Activated naive CD8-positive, alpha-beta T cell (primary cell): Measurements from ENCODE around the gene P2RY14.
"Not testable (repeated sequence)": the region's sequence is repeated elsewhere in the genome, so short reads cannot be mapped to it uniquely, and the experiment has no call there.

Experiments
- H3K27ac Mint-ChIP-seq: one replicate; pipeline ENCODE4 v1.8.0; 2021; ENCODE audit warnings: mixed read lengths
- H3K27me3 Mint-ChIP-seq: one replicate; pipeline ENCODE4 v1.8.0; 2021; ENCODE audit warnings: mixed read lengths
- H3K36me3 Mint-ChIP-seq: one replicate; pipeline ENCODE4 v1.8.0; 2021; ENCODE audit warnings: mixed read lengths
- H3K4me1 Mint-ChIP-seq: one replicate; pipeline ENCODE4 v1.8.0; 2021; ENCODE audit warnings: low read depth, mixed read lengths
- H3K4me3 Mint-ChIP-seq: one replicate; pipeline ENCODE4 v1.8.0; 2021; ENCODE audit warnings: mild to moderate bottlenecking, mixed read lengths
- H3K9me3 Mint-ChIP-seq: one replicate; pipeline ENCODE4 v1.8.0; 2021; ENCODE audit warnings: low read depth, mixed read lengths

P2RY14 gene

GRCh38 chr3:151259664-151260063 lies 18.7 kb downstream of the P2RY14 start:
- no peak overlapping the region for H3K27ac Mint-ChIP-seq
- H3K36me3 Mint-ChIP-seq, result peaks cover 2% of the 10 kb centered on the region
- H3K27me3 Mint-ChIP-seq, result peaks cover 2% of the 10 kb centered on the region
- no peaks in the 10 kb centered on the region for H3K9me3 Mint-ChIP-seq
- H3K4me3 Mint-ChIP-seq, result no peak overlapping the region
- no peaks in the 10 kb centered on the region for H3K4me1 Mint-ChIP-seq

DNA sequence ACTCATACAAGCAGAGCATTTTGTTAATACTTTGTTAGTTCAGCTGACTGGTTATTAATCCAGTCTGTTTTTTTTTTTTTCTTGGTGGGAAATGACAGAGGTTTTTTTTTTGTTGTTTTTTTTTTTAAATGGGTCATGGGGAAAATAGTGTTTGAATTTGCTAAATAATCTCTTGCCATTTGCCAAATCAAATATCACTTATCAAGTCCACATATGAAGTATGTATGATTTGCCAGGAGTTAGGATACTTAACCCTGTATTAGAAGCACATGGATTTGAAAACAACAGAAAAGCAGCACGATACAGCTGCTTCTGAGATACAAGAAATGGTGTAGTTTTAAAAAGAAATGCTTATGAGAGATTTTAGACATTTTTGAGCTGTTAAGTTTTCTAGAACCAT lies 21.6 kb downstream of the P2RY14 start:
- no peak overlapping the region for H3K27ac Mint-ChIP-seq
- no peaks in the 10 kb centered on the region for H3K4me1 Mint-ChIP-seq
- H3K9me3 Mint-ChIP-seq, result no peaks in the 10 kb centered on the region
- no peak overlapping the region for H3K4me3 Mint-ChIP-seq
- peaks cover 2% of the 10 kb centered on the region for H3K27me3 Mint-ChIP-seq
- H3K36me3 Mint-ChIP-seq, result peaks cover 2% of the 10 kb centered on the region

DNA sequence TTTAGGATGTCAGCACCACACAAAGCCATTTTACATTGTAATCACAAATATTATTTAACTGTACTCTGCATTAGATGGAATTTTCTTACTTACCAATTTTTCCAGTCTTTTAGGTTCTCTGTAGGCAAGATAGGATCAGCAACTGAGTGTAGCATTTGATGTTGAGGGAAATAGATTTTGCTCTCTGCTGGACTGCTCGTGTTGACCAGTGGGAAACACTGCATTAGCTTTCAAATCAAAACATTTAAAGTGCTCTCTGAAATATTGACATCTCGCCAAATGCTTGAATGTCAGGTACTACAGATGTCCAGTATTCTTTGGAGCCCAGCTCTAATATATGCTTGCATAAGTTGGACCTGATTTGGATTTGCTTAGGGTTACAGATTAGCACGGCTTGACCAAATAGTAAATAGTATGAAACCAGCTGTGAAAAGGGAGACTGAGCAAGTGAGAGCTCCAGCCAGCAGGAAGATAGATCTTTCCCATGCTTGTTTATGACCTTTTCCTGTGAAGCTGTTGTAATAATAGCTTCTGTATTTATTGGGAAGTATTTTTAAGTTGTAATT lies 29.5 kb downstream of the P2RY14 start:
- Mint-ChIP-seq H3K4me3 (no peak overlapping the region), H3K4me1 (no peaks in the 10 kb centered on the region), H3K36me3 (no peaks in the 10 kb centered on the region), H3K9me3 (no peaks in the 10 kb centered on the region), H3K27me3 (no peaks in the 10 kb centered on the region), H3K27ac (no peak overlapping the region)

GRCh38 chr3:151242006-151242405 lies 36.3 kb downstream of the P2RY14 start:
- not testable (repeated sequence) for H3K9me3 Mint-ChIP-seq, H3K36me3 Mint-ChIP-seq, H3K27ac Mint-ChIP-seq, H3K4me3 Mint-ChIP-seq, H3K27me3 Mint-ChIP-seq, H3K4me1 Mint-ChIP-seq

DNA sequence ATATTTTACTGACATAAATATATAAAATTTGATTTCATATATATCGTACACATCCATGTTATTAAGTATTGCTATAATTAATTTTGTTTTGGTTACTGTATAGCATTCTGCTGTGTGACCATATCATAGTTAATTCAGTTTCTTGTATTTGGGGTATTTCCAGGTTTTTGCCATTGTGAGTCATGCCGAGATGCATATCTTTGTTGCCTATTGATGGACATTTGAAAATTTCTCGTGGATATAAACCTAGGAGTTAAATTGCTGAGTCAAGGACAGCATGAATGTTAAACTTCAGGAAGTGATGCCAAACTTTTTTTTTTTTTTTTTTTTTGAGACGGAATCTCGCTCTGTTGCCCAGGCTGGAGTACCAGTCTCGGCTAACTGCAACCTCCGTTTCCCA lies 41.6 kb downstream of the P2RY14 start:
- H3K4me1 Mint-ChIP-seq, result peaks cover 2% of the 10 kb centered on the region
- H3K9me3 Mint-ChIP-seq, result no peaks in the 10 kb centered on the region
- H3K27me3 Mint-ChIP-seq, result peaks cover 2% of the 10 kb centered on the region
- H3K27ac Mint-ChIP-seq, result no peak overlapping the region
- no peak overlapping the region for H3K4me3 Mint-ChIP-seq
- H3K36me3 Mint-ChIP-seq, result no peaks in the 10 kb centered on the region

- Mint-ChIP-seq H3K4me3 (no peak overlapping the region), H3K9me3 (no peaks in the 10 kb centered on the region), H3K27me3 (peaks cover 2% of the 10 kb centered on the region), H3K36me3 (no peaks in the 10 kb centered on the region), H3K4me1 (peaks cover 3% of the 10 kb centered on the region), H3K27ac (no peak overlapping the region)
Measured at GRCh38 chr3:151236316-151236715, 42.0 kb downstream of the P2RY14 start.

DNA sequence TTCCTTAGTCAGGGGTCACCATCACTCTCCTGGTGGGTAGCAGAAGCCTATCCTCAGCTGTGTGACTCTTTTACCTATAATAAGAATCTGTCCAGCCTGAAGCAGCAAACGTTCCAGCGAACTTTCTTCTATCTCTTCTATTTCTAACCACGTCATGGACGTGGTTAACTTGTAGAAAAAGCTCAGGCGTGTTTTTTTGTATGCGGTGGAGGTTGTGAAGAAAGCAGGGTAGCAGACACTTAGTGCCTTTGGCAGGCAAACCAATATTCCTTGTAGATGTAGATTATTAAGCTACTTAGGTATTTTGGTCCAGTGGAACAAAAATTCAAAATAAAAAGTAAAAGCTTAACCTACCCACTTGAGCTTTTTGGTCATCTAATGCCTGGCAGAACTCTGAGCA lies 43.5 kb downstream of the P2RY14 start:
- H3K4me3 Mint-ChIP-seq, result no peak overlapping the region
- no peaks in the 10 kb centered on the region for H3K36me3 Mint-ChIP-seq
- no peak overlapping the region for H3K27ac Mint-ChIP-seq
- H3K27me3 Mint-ChIP-seq, result peaks cover under 1% of the 10 kb centered on the region
- H3K9me3 Mint-ChIP-seq, result no peaks in the 10 kb centered on the region
- H3K4me1 Mint-ChIP-seq, result peaks cover 16% of the 10 kb centered on the region

GRCh38 chr3:151232991-151233390 lies 45.4 kb downstream of the P2RY14 start:
- H3K9me3 Mint-ChIP-seq, result no peaks in the 10 kb centered on the region
- H3K27me3 Mint-ChIP-seq, result no peaks in the 10 kb centered on the region
- H3K4me1 Mint-ChIP-seq, result peaks cover 25% of the 10 kb centered on the region
- no peaks in the 10 kb centered on the region for H3K36me3 Mint-ChIP-seq
- no peak overlapping the region for H3K4me3 Mint-ChIP-seq
- no peak overlapping the region for H3K27ac Mint-ChIP-seq

- not testable (repeated sequence) for H3K4me3 Mint-ChIP-seq, H3K27me3 Mint-ChIP-seq, H3K9me3 Mint-ChIP-seq, H3K36me3 Mint-ChIP-seq, H3K27ac Mint-ChIP-seq
- peaks cover 31% of the 10 kb centered on the region for H3K4me1 Mint-ChIP-seq
Measured at GRCh38 chr3:151232403-151232802, 45.9 kb downstream of the P2RY14 start.

- Mint-ChIP-seq H3K27ac (peak overlapping the region; percentile 85), H3K4me1 (peaks cover 49% of the 10 kb centered on the region), H3K4me3 (peak overlapping the region; percentile 33), H3K9me3 (no peaks in the 10 kb centered on the region), H3K27me3 (no peaks in the 10 kb centered on the region), H3K36me3 (no peaks in the 10 kb centered on the region)
Measured at GRCh38 chr3:151230646-151231045, 47.7 kb downstream of the P2RY14 start.

DNA sequence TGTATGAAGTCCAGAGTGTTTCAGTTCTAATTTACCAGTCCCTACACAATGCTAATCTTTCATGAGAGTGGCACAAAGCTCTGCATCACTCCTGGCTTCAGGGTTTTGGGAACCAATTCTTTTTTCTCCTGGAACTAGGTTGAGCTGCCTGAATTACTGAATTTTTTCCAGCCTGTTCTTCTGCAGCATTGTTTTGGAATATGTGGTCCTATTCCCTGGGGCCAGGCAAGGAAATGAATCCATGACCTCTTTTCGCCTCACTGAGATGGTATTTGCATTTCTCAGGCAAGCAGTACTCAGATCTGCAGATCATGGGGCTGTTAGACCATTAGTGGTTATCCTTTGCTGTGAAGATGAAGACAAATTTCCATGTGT lies 49.7 kb downstream of the P2RY14 start:
- Mint-ChIP-seq H3K4me1 (peaks cover 60% of the 10 kb centered on the region), H3K4me3 (no peak overlapping the region), H3K9me3 (no peaks in the 10 kb centered on the region), H3K27ac (peak overlapping the region; percentile 42), H3K36me3 (no peaks in the 10 kb centered on the region), H3K27me3 (no peaks in the 10 kb centered on the region)

DNA sequence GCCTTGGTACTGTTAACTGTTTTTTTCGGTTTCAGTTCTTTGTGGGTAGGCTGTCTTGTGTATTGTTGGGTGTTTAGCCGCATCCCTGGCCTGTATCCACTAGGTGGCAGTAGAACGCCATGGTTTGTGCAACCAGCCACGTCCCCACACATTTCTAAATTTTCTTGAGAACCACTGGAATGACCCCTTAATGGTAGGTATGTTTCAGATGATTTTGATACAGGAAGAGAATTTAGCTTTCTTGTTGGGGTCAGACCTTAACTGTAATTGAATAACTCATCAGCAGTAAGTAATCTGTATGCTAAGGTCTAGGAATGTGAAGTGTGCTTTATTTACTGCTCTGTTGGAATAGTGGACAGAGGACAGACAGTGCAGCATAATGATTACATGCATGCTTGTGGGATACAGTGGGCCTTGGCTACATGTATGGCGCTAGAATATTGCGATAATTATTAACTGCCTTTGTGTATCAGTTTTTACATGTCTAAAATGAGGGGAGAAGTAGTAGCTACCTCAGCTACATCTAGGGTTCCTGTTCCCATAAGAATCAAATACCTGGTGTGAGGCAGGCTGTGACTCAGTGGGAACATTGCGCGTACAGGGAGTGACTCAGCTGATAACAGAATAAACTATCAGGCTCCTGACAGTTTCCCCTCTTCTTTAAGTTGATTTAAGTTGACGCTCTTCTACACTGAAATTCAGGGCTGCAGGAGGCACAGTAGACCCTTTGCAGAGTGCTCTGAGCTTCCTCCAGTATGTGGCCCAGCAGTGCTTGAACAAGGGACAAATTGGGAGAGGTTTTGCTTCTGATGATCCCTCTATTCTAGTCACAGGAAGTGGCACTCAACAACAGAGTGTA lies 50.3 kb downstream of the P2RY14 start:
- Mint-ChIP-seq H3K4me3 (no peak overlapping the region), H3K9me3 (no peaks in the 10 kb centered on the region), H3K27ac (peak overlapping the region; percentile 71), H3K4me1 (peaks cover 60% of the 10 kb centered on the region), H3K27me3 (no peaks in the 10 kb centered on the region), H3K36me3 (no peaks in the 10 kb centered on the region)

- H3K36me3 Mint-ChIP-seq, result no peaks in the 10 kb centered on the region
- no peaks in the 10 kb centered on the region for H3K27me3 Mint-ChIP-seq
- H3K4me3 Mint-ChIP-seq, result no peak overlapping the region
- peaks cover 60% of the 10 kb centered on the region for H3K4me1 Mint-ChIP-seq
- no peaks in the 10 kb centered on the region for H3K9me3 Mint-ChIP-seq
- H3K27ac Mint-ChIP-seq, result peak overlapping the region; percentile 71
Measured at GRCh38 chr3:151227266-151227806, 51.0 kb downstream of the P2RY14 start.

DNA sequence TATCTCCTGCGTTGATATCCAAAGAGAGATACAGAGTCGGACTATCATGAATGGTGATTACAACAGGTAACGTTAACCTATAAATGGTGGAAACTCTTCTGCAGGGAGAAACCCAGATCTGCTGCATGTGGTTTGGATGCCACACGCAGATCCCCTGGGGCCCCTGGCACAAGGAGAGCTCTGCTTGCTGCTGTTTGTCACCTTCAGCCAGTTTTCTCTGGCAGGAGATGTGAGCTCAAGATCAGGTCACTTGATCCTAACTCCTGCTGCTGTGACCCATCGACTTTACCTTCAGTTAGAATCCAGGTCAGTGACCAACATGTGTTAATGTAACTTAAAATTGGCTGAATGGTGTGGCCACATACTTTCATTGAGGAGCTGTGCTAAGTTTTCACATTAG lies 51.5 kb downstream of the P2RY14 start:
- peaks cover 4% of the 10 kb centered on the region for H3K9me3 Mint-ChIP-seq
- H3K36me3 Mint-ChIP-seq, result peaks cover 3% of the 10 kb centered on the region
- peak overlapping the region; percentile 6 for H3K27ac Mint-ChIP-seq
- no peak overlapping the region for H3K4me3 Mint-ChIP-seq
- no peaks in the 10 kb centered on the region for H3K27me3 Mint-ChIP-seq
- H3K4me1 Mint-ChIP-seq, result peaks cover 58% of the 10 kb centered on the region

GRCh38 chr3:151226088-151226563 lies 52.2 kb downstream of the P2RY14 start:
- Mint-ChIP-seq H3K4me3 (peak overlapping the region; percentile 20), H3K4me1 (peaks cover 55% of the 10 kb centered on the region)

More at GRCh38 chr3:151226088-151226563, 52.2 kb downstream of the P2RY14 start:
- H3K36me3 Mint-ChIP-seq, result peaks cover 6% of the 10 kb centered on the region
- no peaks in the 10 kb centered on the region for H3K27me3 Mint-ChIP-seq
- peaks cover 4% of the 10 kb centered on the region for H3K9me3 Mint-ChIP-seq
- H3K27ac Mint-ChIP-seq, result peak overlapping the region; percentile 90
